Measurements from ENCODE around the gene DNM3. TPM values are rescaled to one million over a fixed set of nuclear protein-coding genes. Genes with fewer than 3 reads are reported as not detected.

The DNM3 gene
- total RNA-seq, 1 experiment from 2014 or later = 1.2 TPM

DNA sequence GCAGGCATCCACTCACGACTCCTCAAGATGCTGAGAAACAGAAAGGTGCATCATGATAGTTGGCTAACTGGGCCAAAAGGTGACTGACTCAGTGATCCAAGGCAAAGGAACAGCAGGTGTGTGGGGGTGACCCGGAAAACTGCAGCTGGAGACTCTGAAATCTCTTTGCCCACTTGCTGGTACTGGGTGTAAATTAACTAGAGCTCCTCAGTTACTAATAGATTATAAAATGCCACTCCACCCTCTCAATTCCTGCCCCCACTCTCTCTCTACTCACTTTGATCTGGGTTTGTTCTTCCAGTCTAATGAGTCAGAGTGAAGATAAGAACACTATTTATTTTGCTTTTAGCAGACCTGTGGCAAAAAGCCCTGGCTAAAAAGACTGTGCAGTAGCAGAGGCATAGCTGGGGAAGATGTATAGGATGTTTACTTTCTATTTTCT lies 609.7 kb downstream of the DNM3 start:
- CTCF ChIA-PET = interaction anchor here (0.5 to 3.0 kb wide), 14 partner anchors 9 to 1625 kb away, joined by 3 to 31 read pairs (median 4); partner anchors contain the start of gene SUCO
- Mint-ChIP-seq H3K27me3 (ENCODE audit: unreplicated experiment) (no peaks in the 10 kb centered on the region), H3K36me3 (ENCODE audit: insufficient read depth, unreplicated experiment) (peaks cover 9% of the 10 kb centered on the region), H3K27ac (ENCODE audit: unreplicated experiment) (peak overlapping the region; percentile 63), H3K4me1 (ENCODE audit: low read depth, unreplicated experiment) (peaks cover 75% of the 10 kb centered on the region), H3K4me3 (ENCODE audit: low read depth, unreplicated experiment) (peak overlapping the region; percentile 51), H3K9me3 (ENCODE audit: low read depth, unreplicated experiment) (no peaks in the 10 kb centered on the region)
- TF ChIP-seq, protein P1, sequence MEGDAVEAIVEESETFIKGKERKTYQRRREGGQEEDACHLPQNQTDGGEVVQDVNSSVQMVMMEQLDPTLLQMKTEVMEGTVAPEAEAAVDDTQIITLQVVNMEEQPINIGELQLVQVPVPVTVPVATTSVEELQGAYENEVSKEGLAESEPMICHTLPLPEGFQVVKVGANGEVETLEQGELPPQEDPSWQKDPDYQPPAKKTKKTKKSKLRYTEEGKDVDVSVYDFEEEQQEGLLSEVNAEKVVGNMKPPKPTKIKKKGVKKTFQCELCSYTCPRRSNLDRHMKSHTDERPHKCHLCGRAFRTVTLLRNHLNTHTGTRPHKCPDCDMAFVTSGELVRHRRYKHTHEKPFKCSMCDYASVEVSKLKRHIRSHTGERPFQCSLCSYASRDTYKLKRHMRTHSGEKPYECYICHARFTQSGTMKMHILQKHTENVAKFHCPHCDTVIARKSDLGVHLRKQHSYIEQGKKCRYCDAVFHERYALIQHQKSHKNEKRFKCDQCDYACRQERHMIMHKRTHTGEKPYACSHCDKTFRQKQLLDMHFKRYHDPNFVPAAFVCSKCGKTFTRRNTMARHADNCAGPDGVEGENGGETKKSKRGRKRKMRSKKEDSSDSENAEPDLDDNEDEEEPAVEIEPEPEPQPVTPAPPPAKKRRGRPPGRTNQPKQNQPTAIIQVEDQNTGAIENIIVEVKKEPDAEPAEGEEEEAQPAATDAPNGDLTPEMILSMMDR (IDR thresholded peaks at IDR 0.05; ENCODE audit: unreplicated experiment) = no peak
- DNase-seq = peak; percentile 56
- intact Hi-C loops (cut with micrococcal nuclease; ENCODE audit: unreplicated experiment) = loop anchor here (1.0 to 5.0 kb wide), 4 partner anchors 24 to 156 kb away; no protein-coding TSS in a partner anchor
- no TSS peak for BruUV-seq (replicated peaks)

DNA sequence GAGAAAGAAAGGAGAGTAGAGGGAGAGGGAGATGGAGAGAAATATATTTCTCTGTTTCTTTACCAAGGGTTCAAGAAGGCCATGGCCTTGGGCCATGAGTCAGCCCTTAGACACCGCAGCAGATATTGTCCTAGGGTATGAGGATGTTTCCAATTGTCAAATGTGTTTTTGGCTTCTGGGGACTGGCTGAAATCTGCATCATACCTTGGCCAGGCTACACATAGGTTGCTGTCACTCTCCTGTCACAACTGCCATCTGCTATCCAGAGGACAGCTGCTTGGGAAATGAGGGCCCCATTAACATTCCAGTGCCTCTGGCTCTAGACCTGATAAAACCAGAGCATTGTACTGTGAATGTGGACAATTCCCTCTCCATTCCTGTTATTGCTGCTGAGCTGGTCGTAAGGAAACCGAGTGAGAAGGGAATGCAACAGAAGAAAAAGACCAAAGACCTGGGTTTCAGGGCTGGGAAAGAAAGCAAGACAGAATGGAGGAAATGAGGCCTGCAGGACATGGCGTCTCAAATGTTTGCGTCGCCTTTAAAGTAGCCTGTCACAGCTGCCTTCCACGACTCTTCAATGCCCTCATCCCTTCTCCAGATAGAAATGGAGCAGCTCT lies 611.3 kb downstream of the DNM3 start:
- H3K27ac Mint-ChIP-seq (ENCODE audit: unreplicated experiment) = no peak overlapping the region
- TF ChIP-seq, protein P1 (IDR thresholded peaks at IDR 0.05; ENCODE audit: unreplicated experiment) = no peak
- CTCF ChIA-PET = interaction anchor here (0.6 kb wide), 1 partner anchor 701 kb away, joined by 4 read pairs; no protein-coding TSS in a partner anchor

DNA sequence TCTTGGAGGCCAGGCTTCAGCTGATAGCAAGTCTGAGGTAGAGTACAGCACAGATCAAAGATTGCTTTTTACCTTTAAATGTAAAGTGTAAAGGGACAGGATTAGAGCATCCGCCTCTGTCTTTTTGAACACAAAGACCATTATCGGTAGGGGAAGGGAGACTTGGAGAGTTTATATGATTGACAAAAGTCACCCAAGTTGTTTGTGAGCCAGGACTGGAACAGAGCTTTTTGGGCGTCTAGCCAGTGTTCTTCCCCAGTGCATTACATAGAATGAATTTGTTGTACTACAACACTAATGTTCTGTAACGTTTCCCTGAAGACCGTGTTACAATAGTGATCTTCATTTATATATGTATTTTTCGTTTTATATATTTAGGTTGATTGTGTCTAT lies 611.9 kb downstream of the DNM3 start:
- CTCF ChIA-PET = interaction anchor here (0.6 kb wide), 1 partner anchor 702 kb away, joined by 4 read pairs; no protein-coding TSS in a partner anchor
- no peak for DNase-seq
- Mint-ChIP-seq H3K36me3 (ENCODE audit: insufficient read depth, unreplicated experiment) (peaks cover 9% of the 10 kb centered on the region), H3K27me3 (ENCODE audit: unreplicated experiment) (no peaks in the 10 kb centered on the region), H3K27ac (ENCODE audit: unreplicated experiment) (no peak overlapping the region), H3K9me3 (ENCODE audit: low read depth, unreplicated experiment) (peaks cover 4% of the 10 kb centered on the region), H3K4me3 (ENCODE audit: low read depth, unreplicated experiment) (no peak overlapping the region), H3K4me1 (ENCODE audit: low read depth, unreplicated experiment) (peaks cover 61% of the 10 kb centered on the region)
- intact Hi-C loops (cut with micrococcal nuclease; ENCODE audit: unreplicated experiment) = loop anchor here (5.0 kb wide), 2 partner anchors 44 to 154 kb away; no protein-coding TSS in a partner anchor
- BruUV-seq (replicated peaks) = no TSS peak
- TF ChIP-seq, protein P1 (IDR thresholded peaks at IDR 0.05; ENCODE audit: unreplicated experiment) = no peak

More for the DNA sequence above, 611.3 kb downstream of the DNM3 start:
- intact Hi-C loops (cut with micrococcal nuclease; ENCODE audit: unreplicated experiment) = loop anchor here (5.0 kb wide), 2 partner anchors 45 to 155 kb away; no protein-coding TSS in a partner anchor
- Mint-ChIP-seq H3K4me3 (ENCODE audit: low read depth, unreplicated experiment) (no peak overlapping the region), H3K4me1 (ENCODE audit: low read depth, unreplicated experiment) (peaks cover 66% of the 10 kb centered on the region), H3K9me3 (ENCODE audit: low read depth, unreplicated experiment) (peaks cover 4% of the 10 kb centered on the region), H3K36me3 (ENCODE audit: insufficient read depth, unreplicated experiment) (peaks cover 9% of the 10 kb centered on the region), H3K27me3 (ENCODE audit: unreplicated experiment) (no peaks in the 10 kb centered on the region)
- BruUV-seq (replicated peaks) = no TSS peak
- no peak for DNase-seq

DNA sequence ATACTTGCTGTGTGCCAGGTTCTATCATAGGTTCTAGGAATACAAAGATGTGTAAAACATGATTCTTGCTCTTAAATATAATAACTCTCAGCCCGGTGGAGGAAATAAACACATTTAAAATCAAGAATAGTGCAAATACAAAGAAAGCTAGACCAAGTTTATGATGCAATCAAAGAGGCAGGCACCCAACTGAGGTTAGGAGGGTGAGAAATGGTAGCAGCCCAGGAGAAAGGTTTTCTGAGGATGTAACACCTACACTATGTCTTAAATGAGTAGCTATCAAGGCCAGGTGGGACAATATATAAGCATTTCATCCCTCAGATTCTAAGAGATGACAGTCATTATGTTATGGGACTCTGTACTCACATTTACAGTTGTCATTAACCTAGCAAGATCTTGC lies 612.3 kb downstream of the DNM3 start:
- TF ChIP-seq, protein P1 (IDR thresholded peaks at IDR 0.05; ENCODE audit: unreplicated experiment) = no peak
- Mint-ChIP-seq H3K4me3 (ENCODE audit: low read depth, unreplicated experiment) (no peak overlapping the region), H3K27me3 (ENCODE audit: unreplicated experiment) (no peaks in the 10 kb centered on the region), H3K4me1 (ENCODE audit: low read depth, unreplicated experiment) (peaks cover 58% of the 10 kb centered on the region), H3K36me3 (ENCODE audit: insufficient read depth, unreplicated experiment) (peaks cover 9% of the 10 kb centered on the region), H3K9me3 (ENCODE audit: low read depth, unreplicated experiment) (peaks cover 4% of the 10 kb centered on the region), H3K27ac (ENCODE audit: unreplicated experiment) (no peak overlapping the region)
- intact Hi-C loops (cut with micrococcal nuclease; ENCODE audit: unreplicated experiment) = loop anchor here (5.0 kb wide), 2 partner anchors 44 to 154 kb away; no protein-coding TSS in a partner anchor
- CTCF ChIA-PET = interaction anchor here (0.5 kb wide), 1 partner anchor 46 kb away, joined by 3 read pairs; no protein-coding TSS in a partner anchor
- no TSS peak for BruUV-seq (replicated peaks)
- no peak for DNase-seq
